GM12878 (cell line): ENCODE data around the gene ITGA1. TPM values are rescaled to one million over a fixed set of nuclear protein-coding genes. Genes with fewer than 3 reads are reported as not detected.

Source experiments
- ATAC-seq: fragments of 200-7000 bp; cut with Tn5 transposase; 3 replicates; pipeline ENCODE4 v1.9.1; 2020; ENCODE audit warnings: mild to moderate bottlenecking, moderate library complexity
- BruUV-seq: library from RNA; stranded (reverse); fragments of 400-500 nt; replicated peaks from 2 replicates; lab custom pipeline; 2021; lab: Mats Ljungman, UMichigan
- CTCF ChIA-PET: fragments of 300-600 bp; sonication (Branson Sonifier 250); formaldehyde crosslinking; extraction: SDS; loops from one replicate; lab custom pipeline; 2021; ENCODE audit warnings: inconsistent platforms; lab: Yijun Ruan, JAX
- POLR2A ChIA-PET: fragments of 350-600 bp; formaldehyde crosslinking; extraction: SDS; loops from one replicate; lab custom pipeline; 2021; ENCODE audit warnings: inconsistent platforms; lab: Charles Lee
- RAD21 ChIA-PET: fragments of 300-600 bp; sonication (Branson Sonifier 250); formaldehyde crosslinking; loops from one replicate; lab custom pipeline; 2023; ENCODE audit warnings: antibody characterized with exemption; ENCODE audit not compliant: unreplicated experiment; lab: Charles Lee
- SMC1A ChIA-PET: fragments of 300-600 bp; sonication (Branson Sonifier 250); formaldehyde crosslinking; loops from one replicate; lab custom pipeline; 2023; ENCODE audit not compliant: unreplicated experiment, uncharacterized antibody; lab: Charles Lee
- DNase-seq: peaks from one replicate; pipeline ENCODE4 v3.0.0-alpha.2; 2011; ENCODE audit warnings: low read depth, low spot score
- FAIRE-seq: peaks from 3 replicates; lab custom pipeline; 2011; peaks lifted over from hg19 to GRCh38; lab: Jason Lieb, UNC
- H2AFZ ChIP-seq: 2 replicates; pipeline ENCODE4 v1.6.0; 2011; ENCODE audit warnings: low read depth, low read length, control low read depth; ENCODE audit not compliant: control insufficient read depth
- H3K27ac ChIP-seq: 2 replicates; pipeline ENCODE4 v1.5.1; 2011; ENCODE audit warnings: control low read depth; ENCODE audit not compliant: control insufficient read depth, insufficient read depth
- H3K27me3 ChIP-seq, 2 experiments: replicated peaks in 1 of 2; 2 replicates each; pipeline versions ENCODE4 v1.6.0 to v1.6.1; 2011; ENCODE audit warnings: low read length in 1 of 2; ENCODE audit not compliant: control insufficient read depth in 2 of 2, insufficient read depth in 2 of 2
- H3K36me3 ChIP-seq, 2 experiments: 2 replicates each; pipeline ENCODE4 v1.5.1; 2011; ENCODE audit warnings: low read length in 1 of 2; ENCODE audit not compliant: control insufficient read depth in 2 of 2, insufficient read depth in 2 of 2
- H3K4me1 ChIP-seq: 2 replicates; pipeline ENCODE4 v1.6.1; 2011; ENCODE audit warnings: mild to moderate bottlenecking, low read length, moderate library complexity, mixed read lengths; ENCODE audit not compliant: control insufficient read depth, insufficient read depth
- H3K4me2 ChIP-seq: 2 replicates; pipeline ENCODE4 v1.6.0; 2011; ENCODE audit warnings: control low read depth; ENCODE audit not compliant: control insufficient read depth, insufficient read depth
- H3K4me3 ChIP-seq: fragments of 200-600 bp; sonication (generic); 2 replicates; pipeline ENCODE4 v1.5.1; 2016
- H3K79me2 ChIP-seq: 2 replicates; pipeline ENCODE4 v1.6.0; 2011; ENCODE audit warnings: low read length; ENCODE audit not compliant: control insufficient read depth, insufficient read depth
- H3K9ac ChIP-seq: 2 replicates; pipeline ENCODE4 v1.8.0; 2011; ENCODE audit warnings: low read length, control low read depth, mixed read lengths; ENCODE audit not compliant: control insufficient read depth, insufficient read depth
- H3K9me3 ChIP-seq: replicated peaks from 3 replicates; pipeline ENCODE4 v1.5.1; 2011; ENCODE audit warnings: mild to moderate bottlenecking, low read length; ENCODE audit not compliant: control insufficient read depth, insufficient read depth
- H4K20me1 ChIP-seq: 2 replicates; pipeline ENCODE4 v1.6.0; 2011; ENCODE audit not compliant: control insufficient read depth, insufficient read depth
- GABPA ChIP-seq: IDR thresholded peaks from 2 replicates; pipeline ENCODE4 v1.6.1; 2014; ENCODE audit warnings: antibody characterized with exemption, low read depth, mild to moderate bottlenecking, inconsistent platforms
- NR2C2 ChIP-seq: IDR thresholded peaks from 2 replicates; pipeline ENCODE4 v1.6.1; 2011; ENCODE audit warnings: borderline replicate concordance, low read depth; ENCODE audit not compliant: control insufficient read depth, insufficient read length
- RUNX3 ChIP-seq: IDR thresholded peaks from 2 replicates; pipeline ENCODE4 v1.6.1; 2012; ENCODE audit warnings: low read length, inconsistent platforms
- SMAD5 ChIP-seq: IDR thresholded peaks from 2 replicates; pipeline ENCODE4 v1.6.1; 2016; ENCODE audit warnings: antibody characterized with exemption, low read depth
- TARDBP ChIP-seq: IDR thresholded peaks from 2 replicates; pipeline ENCODE4 v1.6.1; 2016; ENCODE audit warnings: borderline replicate concordance
- TBL1XR1 ChIP-seq: IDR thresholded peaks from 2 replicates; pipeline ENCODE4 v1.6.1; 2012; ENCODE audit warnings: low read depth, low read length, improper control_type of control experiment
- ZNF384 ChIP-seq: IDR thresholded peaks from 2 replicates; pipeline ENCODE4 v1.6.1; 2012; ENCODE audit warnings: low read depth, mild to moderate bottlenecking, low read length, improper control_type of control experiment, borderline replicate concordance
- WGBS: methylation state at CpG from one replicate; pipeline ENCODE4 v1.1.6; 2016; ENCODE audit warnings: low lambda C conversion rate; ENCODE audit not compliant: insufficient replicate concordance, insufficient coverage; ENCODE audit errors: missing lambda C conversion rate; 5-methylcytosine and 5-hydroxymethylcytosine counted together
- in situ Hi-C: fragments of 300-500 bp; cut with MboI; formaldehyde crosslinking; loops from 9 replicates; pipeline ENCODE4 v1.14.3; 2018; ENCODE audit warnings: mixed read lengths
- intact Hi-C: fragments of 100-400 bp; cut with micrococcal nuclease; formaldehyde crosslinking; loops from one replicate; pipeline ENCODE4 v1.14.2; 2022; ENCODE audit not compliant: unreplicated experiment
- polyA plus RNA-seq, 11 experiments: library from polyadenylated mRNA; depleted of rRNA in 4 of 11; unstranded in 6 of 11; stranded (reverse) in 5 of 11; fragments of >200 nt; fragmentation: Nextera tagmentation in 4 of 11; fragmentation: Illumina TruSeq in 1 of 11; extraction: Ambion mirVana in 4 of 11; extraction: Trizol in 1 of 11; gene quantifications; 1 replicate in 1 of 11; 2 replicates in 10 of 11; pipeline versions ENCODE4 v1.2.1 to v1.2.3, GENCODE V29; 2011 to 2016; ENCODE audit warnings: inconsistent platforms in 2 of 11, missing spikeins in 2 of 11, low read depth in 1 of 11
- total RNA-seq, 4 experiments: library from RNA; depleted of rRNA in 3 of 4; stranded (reverse); fragments of >200 nt in 3 of 4; fragmentation: Illumina TruSeq in 1 of 4; extraction: Trizol in 1 of 4; gene quantifications; 2 replicates each; pipeline versions ENCODE4 v1.2.1 to v1.2.3, GENCODE V29; 2013 to 2021

Gene ITGA1
- total and polyA plus RNA-seq, 10 of the 15 experiments (the other 5 are each of a cell fraction or from before 2014, with no cell fraction given), result 0.02 to 0.56 (median 0.19) TPM

GRCh38 chr5:52837068-52837467, 49.4 kb downstream of the ITGA1 start:
- FAIRE-seq, result no peak
- Histone ChIP-seq H3K4me2 (no peak overlapping the region), H3K9ac (no peak overlapping the region), H3K36me3 (no peaks in the 10 kb centered on the region), H3K27me3 (no peaks in the 10 kb centered on the region), H3K4me3 (no peak overlapping the region), H3K4me1 (no peaks in the 10 kb centered on the region), H2AFZ (no peak overlapping the region), H4K20me1 (no peaks in the 10 kb centered on the region), H3K27ac (no peak overlapping the region), H3K79me2 (no peaks in the 10 kb centered on the region), H3K9me3 (no peaks in the 10 kb centered on the region)
- intact Hi-C loops (no loop called here), in situ Hi-C loops (no loop called here)
- BruUV-seq, result no TSS peak
- 69% methylated on average over 7 of the region's 7 CpGs for WGBS
- RAD21 ChIA-PET, result no interaction called here
- TF ChIP-seq ZNF384, result no peak
- no peak for TF ChIP-seq SMAD5
- no peak for TF ChIP-seq TARDBP
- no peak for TF ChIP-seq RUNX3
- CTCF ChIA-PET, result no interaction called here
- no peak for ATAC-seq
- DNase-seq, result no peak
- SMC1A ChIA-PET, result no interaction called here
- POLR2A ChIA-PET, result no interaction called here

- Histone ChIP-seq H3K9ac (no peak overlapping the region), H3K27me3 (no peaks in the 10 kb centered on the region), H2AFZ (no peak overlapping the region), H4K20me1 (no peaks in the 10 kb centered on the region), H3K4me1 (no peaks in the 10 kb centered on the region), H3K36me3 (no peaks in the 10 kb centered on the region), H3K9me3 (no peaks in the 10 kb centered on the region), H3K79me2 (no peaks in the 10 kb centered on the region), H3K27ac (no peak overlapping the region), H3K4me2 (no peak overlapping the region), H3K4me3 (no peak overlapping the region)
- FAIRE-seq (no peak), ATAC-seq (no peak), DNase-seq (no peak)
- BruUV-seq, result no TSS peak
- ChIA-PET CTCF (no interaction called here), POLR2A (no interaction called here), SMC1A (interaction anchor here (0.8 kb wide), 1 partner anchor 14 kb away, joined by 3 read pairs; no protein-coding TSS in a partner anchor), RAD21 (no interaction called here)
- intact Hi-C loops (no loop called here), in situ Hi-C loops (no loop called here)
- 55% methylated on average over 2 of the region's 2 CpGs for WGBS
- TF ChIP-seq GABPA (no peak), TBL1XR1 (no peak), NR2C2 (no peak)
Observed at GRCh38 chr5:52837591-52838001, 49.9 kb downstream of the ITGA1 start.
